GM08714 (cell line): ENCODE results near the gene QTRT2.

ENCODE experiments used
- H3K4me3 ChIP-seq: fragments of 200-500 bp; sonication (Bioruptor generic); 2 replicates; pipeline ENCODE4 v1.5.1; 2014; ENCODE audit warnings: mild to moderate bottlenecking, low read length, inconsistent platforms
- ZNF274 ChIP-seq: IDR thresholded peaks from 2 replicates; pipeline ENCODE4 v1.6.1; 2012; ENCODE audit warnings: mild to moderate bottlenecking, low read depth, low read length

QTRT2 gene

DNA sequence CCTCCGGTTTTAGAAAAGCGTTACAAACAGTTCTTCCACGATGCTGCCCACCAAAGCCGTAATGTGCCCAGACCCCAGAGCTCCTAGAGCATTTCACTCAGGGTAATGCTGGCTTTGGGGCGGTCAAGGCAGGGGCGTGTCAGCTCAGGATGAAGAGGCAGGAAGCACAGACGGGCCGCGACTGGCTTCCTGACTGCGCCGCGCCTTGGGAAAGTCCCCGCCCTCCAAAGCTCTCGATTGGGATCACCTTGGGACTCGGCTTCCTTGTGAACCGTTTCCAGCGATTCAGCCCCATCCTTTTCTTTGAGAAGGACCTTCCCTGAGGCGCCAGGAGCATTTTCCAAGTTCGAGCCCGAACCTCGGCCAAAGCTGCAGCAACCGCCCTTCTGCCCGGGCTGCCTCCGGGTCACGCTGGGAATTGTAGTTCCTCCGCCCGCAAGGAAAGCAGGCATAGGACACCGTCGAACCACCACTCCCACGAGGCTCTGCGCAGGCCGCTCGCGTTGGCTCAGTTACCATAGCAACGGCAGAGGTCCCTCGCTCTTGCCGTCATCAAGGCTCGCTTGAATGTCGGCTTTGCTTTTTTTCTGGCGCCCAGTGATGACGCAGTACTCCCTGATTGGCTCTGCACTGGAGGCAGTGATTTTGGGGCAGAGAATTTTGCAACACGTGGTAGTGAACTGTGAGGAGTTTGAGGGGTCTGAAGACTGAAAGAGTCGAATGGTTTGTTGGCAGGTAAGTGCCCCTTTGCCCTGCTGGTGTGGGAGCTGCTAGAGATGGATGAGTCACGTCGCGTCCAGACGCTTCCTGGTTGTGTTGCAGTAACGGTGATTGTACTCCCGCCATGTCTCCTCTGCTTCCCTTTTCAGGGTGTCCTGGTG, at the start of gene QTRT2, which contains the start of gene CCDC191:
QTRT2 (plus strand) TSS at position 608 of the 881 bp plus-strand sequence. CDS start 8,521 bp downstream, outside the sequence.
CCDC191 (minus strand) TSS at position 397 of the 881 bp plus-strand sequence; CDS start at position 337, 60 bp downstream.
- H3K4me3 ChIP-seq, result peak within 1 kb of the TSS; percentile 91
- no peak for TF ChIP-seq ZNF274

DNA sequence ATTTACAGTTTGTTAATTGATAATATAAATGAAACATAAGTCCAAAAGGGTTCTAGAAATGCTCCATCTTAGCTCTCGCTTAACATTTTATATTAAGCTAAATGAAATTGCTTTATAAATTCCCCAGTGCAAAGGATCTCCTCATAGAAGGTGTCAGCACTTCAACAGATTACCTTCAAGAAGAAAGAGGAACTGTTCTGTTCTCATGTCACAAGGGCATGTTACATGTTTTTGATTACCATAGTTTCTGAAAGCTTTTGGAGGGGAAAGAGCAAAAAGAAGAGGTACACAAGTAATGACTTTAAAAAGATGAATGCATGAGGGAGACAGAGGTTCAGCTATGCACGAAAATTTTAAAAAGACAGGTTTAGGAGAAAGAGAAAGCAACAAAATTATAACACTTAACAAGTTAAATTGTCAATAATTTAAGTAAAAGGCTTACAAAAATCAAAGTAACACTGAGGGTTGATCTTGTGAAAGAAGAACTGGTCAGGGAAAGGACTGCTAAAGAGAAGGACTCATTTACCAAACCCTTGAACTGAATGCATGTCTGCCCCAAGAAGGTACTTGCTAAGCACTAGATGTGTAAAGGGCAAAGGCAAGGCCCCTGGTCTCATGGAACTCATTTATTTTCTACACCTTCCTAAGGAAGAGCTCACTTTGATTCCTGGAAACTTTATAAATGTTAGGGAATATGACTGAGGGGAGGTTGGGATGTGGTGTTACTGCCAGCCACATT, 45.3 kb upstream of the QTRT2 start:
- H3K4me3 ChIP-seq, result no peak overlapping the region
- TF ChIP-seq ZNF274, result no peak

DNA sequence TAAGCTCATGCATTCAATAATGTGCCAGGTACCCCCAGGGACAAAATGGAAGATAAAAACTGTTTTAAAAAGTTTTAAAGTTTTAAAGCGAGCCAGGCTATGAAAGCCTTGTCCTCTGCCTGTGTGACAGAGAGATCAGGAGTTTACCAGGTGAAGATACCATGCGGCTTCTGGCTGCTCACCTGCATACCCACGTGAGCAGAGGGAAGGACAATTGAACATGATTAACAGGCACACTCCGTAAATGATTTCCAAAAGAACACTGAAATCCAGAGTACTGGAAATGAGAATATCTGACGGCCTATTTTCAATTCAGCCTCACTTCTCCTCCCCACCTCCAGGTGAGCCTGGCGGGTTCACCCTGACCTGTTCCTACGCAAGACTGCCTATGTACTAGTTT, 42.3 kb upstream of the QTRT2 start:
- no peak overlapping the region for H3K4me3 ChIP-seq
- no peak for TF ChIP-seq ZNF274

DNA sequence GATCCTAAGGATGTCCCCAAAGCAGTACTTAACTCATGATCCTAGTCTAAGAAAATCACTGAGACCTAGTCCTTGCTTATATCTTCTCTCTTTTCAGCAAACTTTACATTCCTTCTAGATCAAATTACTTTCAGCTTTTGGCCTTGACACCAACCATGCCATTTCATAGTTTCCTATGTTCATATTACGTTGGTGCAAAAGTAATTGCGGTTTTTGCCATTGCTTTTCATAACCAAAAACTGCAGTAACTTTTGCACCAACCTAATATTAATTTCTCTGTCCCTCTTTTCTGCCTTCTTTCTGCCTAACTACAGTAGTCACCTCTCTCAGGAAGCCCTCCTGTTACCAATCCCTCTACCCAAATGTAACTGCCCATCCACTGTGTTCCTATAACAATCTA, 37.1 kb upstream of the QTRT2 start:
- H3K4me3 ChIP-seq, result no peak overlapping the region
- TF ChIP-seq ZNF274, result no peak

DNA sequence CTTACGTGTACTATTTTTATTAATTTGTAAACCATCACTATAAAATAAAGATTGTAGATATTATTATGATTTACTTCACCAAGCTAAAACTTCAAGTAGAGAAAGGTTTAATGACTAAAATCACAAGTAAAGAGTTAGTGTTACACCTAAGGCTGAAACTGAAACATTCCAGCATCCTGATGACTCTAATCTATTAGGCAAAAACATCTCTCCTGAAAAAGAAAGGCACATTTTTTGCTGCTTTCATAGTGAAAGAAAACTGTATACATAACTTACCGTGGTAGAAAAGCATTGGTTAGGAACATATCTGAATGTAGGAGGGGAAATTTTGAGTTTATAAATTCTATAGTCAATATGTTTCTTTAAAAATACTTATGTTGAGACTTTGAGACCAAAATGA, 35.6 kb upstream of the QTRT2 start:
- TF ChIP-seq ZNF274, result no peak
- H3K4me3 ChIP-seq, result no peak overlapping the region

DNA sequence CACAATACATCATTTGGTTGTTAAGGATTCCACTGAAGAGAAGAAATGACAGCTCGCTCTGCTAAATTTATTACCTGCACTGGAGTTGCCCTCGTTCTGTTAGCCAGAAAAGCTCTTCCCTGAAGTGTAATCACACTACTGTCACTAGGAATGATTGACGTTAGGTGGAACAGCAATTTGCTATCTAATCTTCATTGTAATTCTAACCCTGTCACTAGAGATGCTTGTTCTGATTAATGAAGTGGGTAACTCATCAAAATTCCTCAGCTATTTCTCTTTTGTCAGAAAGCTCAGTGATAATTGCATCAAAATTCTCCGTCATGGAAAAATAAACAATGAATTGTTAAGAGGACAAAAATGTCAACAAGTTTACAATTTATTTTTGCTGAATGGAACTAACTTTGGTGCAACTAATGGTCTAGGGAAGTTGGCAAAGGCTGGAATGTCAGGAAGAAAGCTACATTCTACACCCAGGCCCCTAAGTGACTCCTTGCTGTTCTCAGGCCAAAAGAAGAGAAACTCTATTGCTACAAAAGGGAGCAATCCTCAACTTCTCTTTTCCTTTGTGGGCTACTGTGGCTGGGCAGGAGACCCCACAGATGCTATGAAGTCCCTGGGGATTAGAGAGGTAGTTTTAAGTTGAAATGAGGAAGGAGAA, 34.3 kb upstream of the QTRT2 start:
- H3K4me3 ChIP-seq, result no peak overlapping the region
- no peak for TF ChIP-seq ZNF274

DNA sequence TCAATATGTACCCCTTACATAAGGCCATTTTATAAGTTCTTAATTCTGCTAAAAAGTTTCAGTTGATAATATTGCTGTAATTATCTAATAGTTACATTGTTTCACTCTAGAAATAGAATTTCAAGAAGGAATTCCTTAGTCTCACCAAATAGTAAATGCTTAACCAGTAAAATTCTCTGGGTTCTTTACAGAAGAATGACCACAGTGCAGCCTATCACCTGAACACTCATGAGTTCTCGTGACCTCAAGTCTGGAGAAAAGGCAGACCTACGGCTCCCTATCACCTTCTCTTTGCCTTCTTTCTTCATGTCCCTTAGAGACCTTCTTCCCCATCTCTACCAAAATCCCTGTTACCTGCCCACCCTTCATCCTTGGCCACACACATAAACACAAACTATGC, 31.1 kb upstream of the QTRT2 start:
- no peak for TF ChIP-seq ZNF274

DNA sequence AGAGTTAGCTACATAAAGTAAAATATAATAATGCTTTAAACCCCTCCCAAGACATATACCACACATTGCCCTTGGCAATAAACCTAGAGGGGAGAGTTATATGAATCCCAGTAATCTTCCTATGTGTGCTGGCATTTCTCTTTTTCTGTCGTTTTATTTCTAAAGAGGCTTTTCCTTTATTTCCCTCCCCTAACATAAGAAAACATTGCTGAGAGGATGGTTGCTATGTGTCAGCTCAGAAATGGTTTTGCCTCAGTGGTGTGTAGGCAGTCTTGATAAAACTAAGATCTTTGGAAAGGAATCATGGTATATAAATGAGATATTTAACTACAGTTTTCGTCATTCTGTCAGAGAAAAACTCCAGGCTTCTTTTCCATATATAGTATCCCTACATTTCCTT, 30.2 kb upstream of the QTRT2 start:
- H3K4me3 ChIP-seq, result no peak overlapping the region
- TF ChIP-seq ZNF274, result no peak

More for the DNA sequence above, 31.1 kb upstream of the QTRT2 start:
- H3K4me3 ChIP-seq, result no peak overlapping the region

DNA sequence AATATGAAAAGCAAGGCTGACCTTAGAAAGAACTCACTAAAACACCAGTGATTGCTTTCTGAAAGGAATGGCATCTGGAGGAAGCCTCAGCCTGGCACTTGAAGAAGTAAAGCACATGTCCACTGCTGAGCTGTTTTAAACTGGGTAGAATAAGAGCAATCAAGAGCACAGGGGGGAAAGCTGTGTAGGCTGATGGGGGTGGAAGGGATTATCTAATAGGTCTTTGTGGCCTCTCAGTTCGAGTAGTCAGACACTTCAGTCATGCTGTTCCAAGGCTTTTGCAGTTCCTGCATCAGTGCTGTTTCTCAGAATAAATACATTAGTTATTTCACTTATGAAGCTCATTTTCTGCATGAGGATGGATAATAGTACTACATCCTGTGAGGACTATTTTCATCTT, 22.8 kb upstream of the QTRT2 start:
- H3K4me3 ChIP-seq, result no peak overlapping the region
- no peak for TF ChIP-seq ZNF274

DNA sequence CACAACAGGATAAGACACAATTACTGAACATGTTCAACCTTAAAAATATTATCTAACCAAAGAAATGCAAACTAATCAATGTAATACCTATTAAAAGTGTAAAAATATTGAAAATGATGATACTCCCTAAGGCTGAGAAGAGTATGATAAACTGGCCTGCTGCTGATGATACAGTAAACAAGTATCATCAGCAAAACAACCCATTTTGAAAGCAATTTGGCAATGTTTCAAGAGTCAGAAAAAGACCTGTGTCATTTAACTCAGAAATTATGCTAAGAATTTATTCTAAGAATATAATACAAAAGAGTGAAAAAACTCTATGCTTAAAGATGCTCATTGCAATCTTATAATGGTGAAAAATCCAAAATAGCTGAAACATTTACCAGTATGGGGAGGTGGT, 22.3 kb upstream of the QTRT2 start:
- no peak overlapping the region for H3K4me3 ChIP-seq
- TF ChIP-seq ZNF274, result no peak

DNA sequence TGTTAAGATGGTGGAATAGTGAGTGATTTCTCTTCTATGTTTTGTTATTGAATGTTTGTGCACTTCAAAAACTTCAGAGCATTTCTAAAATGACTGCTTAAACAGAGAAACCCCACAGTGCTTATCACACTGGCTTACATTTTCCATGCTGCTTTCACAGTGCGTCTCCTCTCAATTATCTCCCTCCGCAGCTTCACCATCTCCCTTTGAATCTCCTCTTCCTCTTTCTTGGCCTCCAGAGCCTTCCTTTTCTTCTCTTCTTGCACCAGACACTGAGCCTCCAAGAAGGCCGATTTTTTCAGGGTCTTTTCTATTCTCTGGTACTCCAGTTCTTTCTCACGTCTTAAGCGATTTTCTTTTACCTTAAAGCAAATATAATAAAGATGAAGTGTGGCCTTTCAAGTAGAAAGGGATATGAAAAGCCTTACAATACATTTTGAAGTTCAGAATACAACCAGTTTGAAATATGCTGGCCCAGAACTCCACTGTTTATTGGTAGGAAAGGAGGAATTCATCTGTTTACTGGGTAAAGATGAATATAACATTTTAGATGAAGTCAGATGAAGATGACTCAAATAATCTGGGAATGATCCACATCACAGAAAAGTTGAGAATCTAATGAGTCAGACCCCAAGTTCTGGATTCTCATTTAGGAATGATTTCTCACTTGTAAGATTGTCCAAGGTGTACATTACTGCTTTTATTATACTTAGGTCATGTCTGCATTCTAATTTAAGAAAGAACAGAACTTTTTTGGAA, 21.6 kb upstream of the QTRT2 start:
- no peak for TF ChIP-seq ZNF274
- H3K4me3 ChIP-seq, result no peak overlapping the region

DNA sequence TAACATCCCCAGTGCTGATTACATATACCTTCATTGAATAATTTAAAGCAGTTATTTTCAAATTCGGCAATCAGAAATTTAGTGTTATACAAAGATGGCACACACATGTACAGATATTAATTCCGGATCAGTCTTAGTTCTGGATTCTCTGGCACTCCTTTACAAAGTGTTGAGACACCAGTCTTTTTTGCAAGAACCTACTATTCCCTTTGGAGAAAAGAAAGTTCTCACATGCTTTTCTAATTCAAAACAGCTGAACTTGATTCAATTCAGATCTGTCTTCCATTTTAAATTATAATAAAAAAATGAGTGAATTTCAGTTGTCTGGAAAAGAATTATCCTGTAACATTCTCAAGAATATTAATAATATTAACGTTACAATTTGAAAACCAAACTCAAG, 20.6 kb upstream of the QTRT2 start:
- TF ChIP-seq ZNF274, result no peak
- no peak overlapping the region for H3K4me3 ChIP-seq

DNA sequence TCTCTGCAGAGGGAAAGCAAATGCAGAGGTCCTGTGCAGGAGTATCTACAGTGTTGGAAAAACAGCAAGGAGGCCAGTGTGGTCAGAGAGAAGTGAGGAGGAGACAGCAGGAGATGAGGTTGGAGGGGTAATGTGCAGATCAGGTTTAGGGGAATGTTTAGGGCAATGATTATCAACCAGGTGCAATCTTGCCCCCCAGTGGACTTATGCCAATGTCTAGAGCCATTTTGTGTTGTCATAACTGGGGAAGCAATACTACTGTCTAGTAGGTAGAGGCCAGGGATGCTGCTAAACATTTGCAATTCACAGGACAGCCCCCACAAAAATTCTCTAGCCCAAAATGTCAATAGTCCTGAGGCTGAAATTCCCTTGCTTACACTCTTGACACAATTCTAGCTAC, 13.3 kb upstream of the QTRT2 start:
- no peak for TF ChIP-seq ZNF274
- no peak overlapping the region for H3K4me3 ChIP-seq

DNA sequence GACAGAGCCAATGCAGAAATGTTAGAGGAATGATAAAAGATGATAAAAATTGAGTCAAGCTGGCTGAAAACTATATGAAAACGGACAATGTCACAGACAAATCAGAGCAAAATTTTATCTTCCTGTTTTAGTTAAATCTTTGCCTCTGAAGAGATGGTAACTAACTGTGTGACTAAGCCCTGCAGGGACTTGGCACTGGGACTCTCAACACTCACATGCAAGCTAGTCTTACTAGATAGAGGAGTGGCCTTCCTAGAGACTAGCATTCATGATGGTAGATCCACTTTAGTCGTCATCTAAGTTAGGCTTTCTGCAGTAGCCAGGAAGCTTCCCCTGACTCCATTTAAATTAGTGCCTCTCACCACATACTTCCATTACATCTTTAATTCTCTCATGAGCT, 4.3 kb upstream of the QTRT2 start:
- no peak for TF ChIP-seq ZNF274
- no peak overlapping the region for H3K4me3 ChIP-seq

DNA sequence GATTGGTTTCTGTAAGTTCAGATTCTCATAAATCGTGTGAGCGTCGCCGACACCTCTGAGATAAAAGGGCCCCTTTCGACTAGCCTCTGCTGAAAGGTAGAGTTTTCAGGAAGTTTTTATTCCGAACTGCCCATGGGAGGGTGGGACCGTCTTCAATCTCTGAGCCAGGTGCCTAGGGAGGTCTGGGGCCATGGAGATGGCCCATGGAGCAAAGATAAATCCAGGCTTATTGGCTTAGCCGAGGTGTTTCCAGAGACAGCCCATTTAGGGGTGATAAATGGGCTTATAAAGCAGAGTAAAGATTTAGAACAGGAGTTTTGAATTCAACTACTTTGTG, 442 bp downstream of the QTRT2 start:
- TF ChIP-seq ZNF274, result no peak
- peak overlapping the region; percentile 91 for H3K4me3 ChIP-seq
